Astrocyte of the cerebellum (primary cell): ENCODE measurements around the gene PERP.
A peak's percentile ranks its signal among the peaks of the same experiment; 100 is the strongest.
"Not testable (repeated sequence)": the region's sequence is repeated elsewhere in the genome, so short reads cannot be mapped to it uniquely, and the experiment has no call there.

Source experiments
- DNase-seq: peaks from one replicate; pipeline ENCODE4 v3.0.0-alpha.2; 2011; ENCODE audit warnings: low read depth
- H3K4me3 ChIP-seq: 2 replicates; pipeline ENCODE4 v1.5.1; 2011; ENCODE audit warnings: mild to moderate bottlenecking, low read depth, low read length, moderate library complexity
- CTCF ChIP-seq: IDR thresholded peaks from 2 replicates; pipeline ENCODE4 v1.5.1; 2012; ENCODE audit warnings: low read length, low read depth, moderate library complexity, mild to moderate bottlenecking; ENCODE audit errors: missing control alignments
- in situ Hi-C: cut with HindIII; loops from 2 replicates; pipeline ENCODE4 v1.10.0; 2017; ENCODE audit warnings: low sequenced_read_pairs

PERP gene

GRCh38 chr6:138128096-138128495 lies 20.9 kb upstream of the PERP start:
- in situ Hi-C loops: no loop called here
- H3K4me3 ChIP-seq: no peak overlapping the region
- no peak for TF ChIP-seq CTCF
- DNase-seq: no peak

DNA sequence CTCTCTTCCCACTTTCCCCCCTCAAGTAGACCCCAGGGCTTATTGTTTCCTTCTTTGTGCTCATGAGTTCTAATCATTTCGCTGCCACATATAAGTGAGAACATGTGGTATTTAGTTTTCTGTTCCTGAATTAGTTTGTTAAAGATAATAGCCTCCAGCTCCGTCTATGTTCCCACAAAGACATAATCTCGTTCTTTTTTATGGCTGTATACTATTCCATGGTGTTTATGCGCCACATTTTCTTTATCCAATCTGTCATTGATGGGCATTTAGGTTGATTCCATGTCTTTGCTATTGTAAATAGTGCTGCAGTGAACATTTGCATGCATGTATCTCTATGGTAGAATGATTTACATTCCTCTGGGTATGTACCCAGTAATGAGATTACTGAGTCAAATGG lies 16.9 kb upstream of the PERP start:
- in situ Hi-C loops: no loop called here
- no peak overlapping the region for H3K4me3 ChIP-seq
- no peak for DNase-seq
- TF ChIP-seq CTCF: no peak

DNA sequence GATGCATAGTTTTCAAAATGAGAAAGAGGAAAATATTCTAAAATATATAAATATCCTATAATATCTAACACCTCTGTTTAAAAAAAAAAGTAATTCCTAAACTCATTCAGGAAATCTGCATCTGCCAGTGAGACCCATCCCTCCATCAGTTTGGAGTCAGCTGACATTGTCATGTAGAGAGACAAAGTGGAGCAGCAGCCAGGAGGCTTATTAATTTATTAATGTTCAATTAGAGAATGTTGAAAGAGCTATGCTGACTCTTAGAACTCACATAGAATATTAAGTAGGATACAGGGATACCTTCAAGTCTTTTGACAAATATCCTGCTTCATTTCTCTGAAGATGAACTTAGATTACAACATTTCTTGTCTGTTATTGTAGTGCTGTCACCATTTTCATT lies 12.8 kb upstream of the PERP start:
- H3K4me3 ChIP-seq: no peak overlapping the region
- DNase-seq: no peak
- no peak for TF ChIP-seq CTCF
- in situ Hi-C loops: no loop called here

DNA sequence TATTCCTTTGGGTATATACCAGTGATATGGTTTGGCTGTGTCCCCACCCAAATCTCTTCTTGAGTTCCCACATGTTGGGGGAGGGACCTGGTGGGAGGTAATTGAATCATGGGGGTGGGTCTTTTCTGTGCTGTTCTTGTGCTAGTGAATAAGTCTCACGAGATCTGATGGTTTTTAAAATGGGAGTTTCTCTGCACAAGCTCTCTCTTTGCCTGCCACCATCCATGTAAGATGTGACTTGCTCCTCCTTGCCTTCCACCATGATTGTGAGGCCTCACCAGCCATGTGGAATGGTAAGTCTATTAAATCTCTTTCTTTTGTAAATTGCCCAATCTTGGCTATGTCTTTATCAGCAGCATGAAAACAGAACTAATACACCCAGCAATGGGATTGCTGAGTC lies 12.0 kb upstream of the PERP start:
- H3K4me3 ChIP-seq, DNase-seq, in situ Hi-C loops: not testable (repeated sequence)

DNA sequence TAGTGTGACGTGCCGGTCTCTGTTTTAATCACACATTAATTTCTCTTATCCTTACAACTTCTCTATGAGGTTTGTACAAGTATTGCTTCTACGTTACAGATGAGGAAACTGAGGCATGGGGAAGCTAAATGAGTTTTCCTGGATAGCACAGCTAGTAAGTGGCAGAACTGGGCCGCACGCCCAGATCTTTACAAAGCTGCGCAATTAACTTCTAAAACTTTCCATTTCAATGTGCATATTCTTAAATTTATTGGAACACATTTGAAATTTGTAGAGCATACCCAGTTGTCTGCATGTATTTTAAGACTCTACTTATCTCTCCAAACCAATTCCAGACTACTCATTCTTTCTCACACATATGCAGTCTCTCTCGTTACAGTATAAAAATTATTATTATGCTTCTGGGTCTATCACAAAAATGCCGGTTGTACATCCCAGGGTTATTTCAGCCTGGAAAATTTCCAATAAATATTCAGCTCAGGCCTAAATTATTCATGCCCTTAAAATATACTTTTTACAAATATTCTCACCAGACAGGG lies 10.2 kb upstream of the PERP start:
- no peak for DNase-seq
- no peak for TF ChIP-seq CTCF
- in situ Hi-C loops: no loop called here
- H3K4me3 ChIP-seq: no peak overlapping the region

DNA sequence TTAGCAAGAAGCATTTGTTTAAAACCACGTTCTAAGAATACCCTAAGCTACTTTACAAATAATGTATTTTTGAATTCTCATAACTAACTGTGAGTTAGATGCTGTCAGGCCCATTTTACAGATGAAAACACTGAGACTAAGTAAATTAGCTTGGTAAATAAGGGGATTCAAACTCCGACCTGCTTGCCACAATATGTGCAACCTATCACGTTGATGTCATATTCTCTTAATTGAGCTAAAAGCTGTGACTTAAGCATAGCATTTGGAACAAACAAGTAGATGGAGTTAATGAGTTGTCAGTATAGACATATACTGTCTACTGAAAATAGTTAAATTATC lies 9.4 kb upstream of the PERP start:
- in situ Hi-C loops: no loop called here
- DNase-seq: no peak

DNA sequence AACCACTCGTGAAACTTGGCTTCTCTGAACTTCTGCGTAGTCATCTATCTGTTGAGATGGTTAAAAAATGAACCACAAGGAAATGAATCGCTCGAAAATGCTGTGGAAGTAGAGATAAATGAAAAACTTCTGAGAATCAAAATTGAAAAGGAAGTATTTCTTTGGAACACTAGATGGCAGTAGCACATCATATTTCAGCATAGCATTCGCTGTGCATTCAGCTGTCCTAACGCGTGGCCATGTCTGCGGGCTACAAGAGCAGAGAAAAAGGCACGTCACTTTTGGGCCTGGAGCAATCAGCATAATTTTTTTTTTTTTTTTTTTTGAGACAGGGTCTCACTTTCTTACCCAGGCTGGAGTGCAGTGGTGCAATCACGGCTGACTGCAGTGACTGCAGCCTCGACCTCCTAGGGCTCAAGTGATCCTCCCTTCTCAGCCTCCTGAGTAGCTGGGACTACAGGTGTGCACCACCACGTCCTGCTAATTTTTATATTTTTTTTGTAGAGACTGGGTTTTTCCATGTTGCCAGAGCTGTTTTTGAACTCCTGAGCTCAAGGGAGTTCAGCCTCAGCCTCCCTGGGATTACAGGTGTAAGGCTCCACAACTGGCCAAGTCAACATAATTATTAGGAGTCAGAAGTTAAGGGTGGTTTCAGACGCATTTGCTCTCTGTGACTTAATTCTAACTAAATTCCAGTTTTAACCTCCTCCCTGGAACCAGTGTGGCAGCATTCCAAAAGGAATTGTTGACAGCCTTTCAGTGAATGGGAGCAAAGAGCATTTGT lies 8.8 kb upstream of the PERP start:
- TF ChIP-seq CTCF: peak; percentile 43
- no peak overlapping the region for H3K4me3 ChIP-seq
- DNase-seq: peak; percentile 73
- in situ Hi-C loops: no loop called here

More for the DNA sequence above, 9.4 kb upstream of the PERP start:
- TF ChIP-seq CTCF: no peak
- H3K4me3 ChIP-seq: no peak overlapping the region
